Lung (tissue), 12 donors: ENCODE measurements around the gene ARHGEF4. TPM values are rescaled to one million over a fixed set of nuclear protein-coding genes. Genes with fewer than 3 reads are reported as not detected.

Experiments
- ATAC-seq: fragments of 200-7000 bp; cut with Tn5 transposase; one replicate; pipeline ENCODE4 v1.9.1; 2020; ENCODE audit warnings: moderate number of reproducible peaks; ENCODE audit not compliant: insufficient read depth, low FRiP score
- DNase-seq, 3 donors: peaks; one replicate each; pipeline ENCODE4 v3.0.0-alpha.2; 2013 to 2017
- H3K27ac ChIP-seq, 2 donors: one replicate each; pipeline ENCODE4 v1.5.1; 2013; ENCODE audit warnings: mild to moderate bottlenecking in 2 of 2, moderate library complexity in 2 of 2, control low read depth in 1 of 2, inconsistent platforms in 1 of 2, low read depth in 1 of 2, low read length in 1 of 2
- H3K27me3 ChIP-seq, 3 donors: one replicate each; pipeline ENCODE4 v1.5.1; 2013; ENCODE audit warnings: low read length in 2 of 3; ENCODE audit not compliant: control insufficient read depth in 3 of 3, insufficient read depth in 3 of 3
- H3K36me3 ChIP-seq, 4 donors: one replicate each; pipeline ENCODE4 v1.5.1; 2013; ENCODE audit warnings: low read length in 4 of 4, mild to moderate bottlenecking in 1 of 4, moderate library complexity in 1 of 4; ENCODE audit not compliant: control insufficient read depth in 4 of 4, insufficient read depth in 4 of 4
- H3K4me1 ChIP-seq, 5 donors: one replicate each; pipeline ENCODE4 v1.5.1; 2013; ENCODE audit warnings: low read length in 5 of 5, mild to moderate bottlenecking in 2 of 5, moderate library complexity in 1 of 5; ENCODE audit not compliant: control insufficient read depth in 5 of 5, insufficient read depth in 5 of 5
- H3K4me3 ChIP-seq: one replicate; pipeline ENCODE4 v1.5.1; 2013; ENCODE audit warnings: mild to moderate bottlenecking, control low read depth, moderate library complexity
- H3K9ac ChIP-seq, 2 donors: one replicate each; pipeline ENCODE4 v1.5.1; 2013; ENCODE audit warnings: low read length in 2 of 2, control low read depth in 1 of 2; ENCODE audit not compliant: insufficient read depth in 1 of 2
- H3K9me3 ChIP-seq, 4 donors: one replicate each; pipeline ENCODE4 v1.5.1; 2013; ENCODE audit warnings: low read length in 3 of 4, mild to moderate bottlenecking in 1 of 4, moderate library complexity in 1 of 4; ENCODE audit not compliant: control insufficient read depth in 4 of 4, insufficient read depth in 3 of 4
- WGBS, 2 donors: extraction: QIAGEN DNeasy Blood & Tissue Kit; methylation state at CpG; one replicate each; pipeline ENCODE4 v1.1.7; 2013; 5-methylcytosine and 5-hydroxymethylcytosine counted together
- polyA plus RNA-seq, 2 donors: library from polyadenylated mRNA; stranded (reverse); fragments of 200-250 nt; gene quantifications; one replicate each; pipeline ENCODE4 v1.2.1, GENCODE V29; 2013
- total RNA-seq, 2 donors: library from RNA; depleted of rRNA in 1 of 2; stranded (reverse); fragments of >200 nt in 1 of 2; gene quantifications; one replicate each; pipeline ENCODE4 v1.2.1, GENCODE V29; 2014 to 2021
- TF ChIP-seq, protein P1 (sequence below): IDR thresholded peaks from 2 replicates; pipeline ENCODE4 v1.5.1; 2012; ENCODE audit warnings: mild to moderate bottlenecking; ENCODE audit errors: control extremely low read depth, extremely low read depth
- donor health status: control.
- donor health status: control.
- donor health status: Bipolar disorder and iron deficiency.
- donor health status: healthy.
- donor health status: DM: yes; HTN: yes; CAD: no.

The ARHGEF4 gene
- total and polyA plus RNA-seq, 4 donors: 1.8 to 15.9 (median 6.9) TPM

DNA sequence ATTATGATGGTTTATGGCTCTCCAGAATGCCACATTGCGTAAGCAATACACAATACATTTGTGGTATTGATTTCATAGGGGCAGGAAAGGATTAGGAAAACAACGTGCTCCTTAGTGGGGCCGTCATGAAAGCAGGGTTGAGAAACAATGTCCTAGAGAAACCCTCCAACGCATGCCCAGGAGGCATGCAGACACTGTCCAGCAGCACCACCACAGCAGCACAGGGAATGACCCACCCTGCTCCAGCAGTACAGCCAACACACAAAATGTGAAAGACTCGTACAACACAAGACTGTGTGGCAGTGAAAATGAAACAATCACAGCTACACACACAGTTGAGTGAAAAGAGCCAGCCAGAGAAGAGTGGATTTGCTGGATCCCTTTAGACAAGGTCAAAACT lies 190.2 kb downstream of the ARHGEF4 start:
- Histone ChIP-seq H3K9ac (no peak overlapping the region), H3K36me3 (no peaks in the 10 kb centered on the region), H3K27me3 (no peaks in the 10 kb centered on the region), H3K27ac (no peak overlapping the region), H3K9me3 (peaks cover 0 to 9% (median 0%) of the 10 kb centered on the region in 4 donors), H3K4me1 (no peaks in the 10 kb centered on the region), H3K4me3 (no peak overlapping the region)
- ATAC-seq (no peak), DNase-seq (no peak)
- WGBS, 2 donors: 34 to 57% methylated on average over 5 of the region's 5 CpGs
- TF ChIP-seq, protein P1, sequence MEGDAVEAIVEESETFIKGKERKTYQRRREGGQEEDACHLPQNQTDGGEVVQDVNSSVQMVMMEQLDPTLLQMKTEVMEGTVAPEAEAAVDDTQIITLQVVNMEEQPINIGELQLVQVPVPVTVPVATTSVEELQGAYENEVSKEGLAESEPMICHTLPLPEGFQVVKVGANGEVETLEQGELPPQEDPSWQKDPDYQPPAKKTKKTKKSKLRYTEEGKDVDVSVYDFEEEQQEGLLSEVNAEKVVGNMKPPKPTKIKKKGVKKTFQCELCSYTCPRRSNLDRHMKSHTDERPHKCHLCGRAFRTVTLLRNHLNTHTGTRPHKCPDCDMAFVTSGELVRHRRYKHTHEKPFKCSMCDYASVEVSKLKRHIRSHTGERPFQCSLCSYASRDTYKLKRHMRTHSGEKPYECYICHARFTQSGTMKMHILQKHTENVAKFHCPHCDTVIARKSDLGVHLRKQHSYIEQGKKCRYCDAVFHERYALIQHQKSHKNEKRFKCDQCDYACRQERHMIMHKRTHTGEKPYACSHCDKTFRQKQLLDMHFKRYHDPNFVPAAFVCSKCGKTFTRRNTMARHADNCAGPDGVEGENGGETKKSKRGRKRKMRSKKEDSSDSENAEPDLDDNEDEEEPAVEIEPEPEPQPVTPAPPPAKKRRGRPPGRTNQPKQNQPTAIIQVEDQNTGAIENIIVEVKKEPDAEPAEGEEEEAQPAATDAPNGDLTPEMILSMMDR: no peak

DNA sequence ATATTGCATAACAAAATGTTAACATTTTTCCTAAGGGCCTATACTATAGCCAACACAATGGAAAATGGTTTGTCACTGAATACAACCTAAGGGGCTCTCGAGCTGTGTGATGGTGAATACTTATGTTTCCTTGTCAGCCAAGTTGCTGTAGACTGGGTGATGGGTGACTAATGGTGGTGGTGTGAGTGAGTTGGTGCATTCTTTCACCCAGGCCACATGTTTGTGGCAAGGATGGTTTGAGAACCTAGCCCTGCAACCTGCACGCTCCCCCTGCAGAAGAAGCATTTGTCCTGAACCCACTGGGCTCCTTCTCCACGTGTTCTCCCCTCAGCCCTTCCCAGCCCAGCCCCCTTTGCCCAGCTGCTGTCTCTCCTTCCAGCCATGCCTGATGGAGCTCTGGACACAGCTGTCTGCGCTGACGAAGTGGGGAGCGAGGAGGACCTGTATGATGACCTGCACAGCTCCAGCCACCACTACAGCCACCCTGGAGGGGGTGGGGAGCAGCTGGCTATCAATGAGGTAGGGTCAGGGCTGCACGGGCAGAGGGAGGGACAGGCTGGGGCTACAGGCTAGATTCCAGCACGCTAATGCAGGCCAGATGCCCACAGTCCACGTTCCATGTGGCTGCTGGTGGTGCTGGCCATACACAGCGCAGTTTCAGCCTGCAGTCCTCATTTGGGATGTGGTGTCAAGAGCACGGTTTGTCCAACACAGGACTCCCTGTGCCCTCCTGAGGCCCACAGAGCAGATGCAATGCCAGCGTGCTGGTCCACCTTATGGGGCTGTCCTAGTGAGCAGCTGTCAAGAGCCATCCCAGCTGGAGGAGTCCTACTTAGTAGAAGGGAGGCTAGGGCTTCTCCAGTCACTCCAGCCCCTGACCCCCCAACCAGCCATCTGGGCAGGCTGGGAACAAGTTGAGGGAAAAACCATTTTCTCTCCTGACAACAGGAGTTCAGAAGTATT lies 191.1 kb downstream of the ARHGEF4 start:
- no peak overlapping the region for H3K4me3 ChIP-seq
- no peak for ATAC-seq
- no peaks in the 10 kb centered on the region for H3K4me1 ChIP-seq
- H3K36me3 ChIP-seq: no peaks in the 10 kb centered on the region
- WGBS, 2 donors: 83 to 94% methylated on average over 12 of the region's 12 CpGs
- DNase-seq: peak in 1 of 3 donors; percentile 6
- peaks cover 0 to 11% (median 0%) of the 10 kb centered on the region in 4 donors for H3K9me3 ChIP-seq
- TF ChIP-seq, protein P1: no peak
- H3K9ac ChIP-seq: no peak overlapping the region
- H3K27ac ChIP-seq: no peak overlapping the region
- no peaks in the 10 kb centered on the region for H3K27me3 ChIP-seq

DNA sequence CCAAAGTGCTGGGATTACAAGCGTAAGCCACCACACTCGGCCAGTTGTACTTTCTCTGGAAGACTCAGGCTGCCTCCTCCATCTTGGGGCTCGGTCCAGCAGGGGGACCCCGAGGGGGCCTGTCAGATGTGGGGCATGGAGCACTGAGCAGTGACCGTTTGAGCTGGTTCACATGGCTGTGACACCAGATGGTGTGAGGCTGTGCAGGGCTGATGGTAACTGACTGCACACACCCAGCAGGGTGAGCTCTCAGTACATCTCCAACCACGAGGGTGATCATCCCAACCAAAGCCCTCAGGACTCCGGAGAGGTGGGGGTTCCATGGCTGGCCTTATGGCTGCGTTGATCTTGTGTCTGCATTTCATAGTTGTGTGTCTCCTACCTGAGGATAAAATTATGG lies 193.1 kb downstream of the ARHGEF4 start:
- TF ChIP-seq, protein P1: no peak
- WGBS, 2 donors: 72 to 79% methylated on average over 8 of the region's 8 CpGs
- Histone ChIP-seq H3K36me3 (no peaks in the 10 kb centered on the region), H3K4me1 (peaks cover 0 to 6% (median 0%) of the 10 kb centered on the region in 5 donors), H3K9ac (no peak overlapping the region), H3K9me3 (peaks cover 0 to 11% (median 0%) of the 10 kb centered on the region in 4 donors), H3K27ac (no peak overlapping the region), H3K27me3 (peaks cover 4 to 12% (median 12%) of the 10 kb centered on the region in 3 donors), H3K4me3 (no peak overlapping the region)
- DNase-seq (peak in 1 of 3 donors; percentile 6), ATAC-seq (no peak)
